GM19193 (cell line): Measurements from ENCODE around the gene DMBX1.

Experiments
- POLR2A ChIP-seq: IDR thresholded peaks from 4 replicates; pipeline ENCODE4 v1.6.1; 2011; ENCODE audit not compliant: insufficient read depth, insufficient read length; ENCODE audit errors: extremely low read depth

DMBX1 gene

DNA sequence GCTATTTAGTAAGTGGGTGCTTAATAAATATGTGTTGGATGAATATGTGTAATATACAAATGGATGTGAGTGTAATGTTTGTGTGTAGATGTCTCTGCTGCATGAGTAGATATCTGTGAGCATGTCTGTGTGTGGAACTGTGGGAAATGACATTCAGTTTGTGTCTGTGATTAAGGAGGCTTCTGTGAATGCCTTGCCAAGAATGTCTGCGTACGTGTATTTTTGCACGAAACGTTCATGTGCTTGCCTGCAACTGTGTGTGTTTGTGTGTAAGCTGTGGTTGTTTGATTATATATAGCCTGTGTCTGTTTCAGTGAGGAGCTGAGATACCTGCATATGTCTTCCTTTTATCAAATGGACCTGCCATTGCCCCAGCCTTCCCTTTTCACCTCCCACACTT lies 13.8 kb downstream of the DMBX1 start:
- TF ChIP-seq POLR2A, result no peak

DNA sequence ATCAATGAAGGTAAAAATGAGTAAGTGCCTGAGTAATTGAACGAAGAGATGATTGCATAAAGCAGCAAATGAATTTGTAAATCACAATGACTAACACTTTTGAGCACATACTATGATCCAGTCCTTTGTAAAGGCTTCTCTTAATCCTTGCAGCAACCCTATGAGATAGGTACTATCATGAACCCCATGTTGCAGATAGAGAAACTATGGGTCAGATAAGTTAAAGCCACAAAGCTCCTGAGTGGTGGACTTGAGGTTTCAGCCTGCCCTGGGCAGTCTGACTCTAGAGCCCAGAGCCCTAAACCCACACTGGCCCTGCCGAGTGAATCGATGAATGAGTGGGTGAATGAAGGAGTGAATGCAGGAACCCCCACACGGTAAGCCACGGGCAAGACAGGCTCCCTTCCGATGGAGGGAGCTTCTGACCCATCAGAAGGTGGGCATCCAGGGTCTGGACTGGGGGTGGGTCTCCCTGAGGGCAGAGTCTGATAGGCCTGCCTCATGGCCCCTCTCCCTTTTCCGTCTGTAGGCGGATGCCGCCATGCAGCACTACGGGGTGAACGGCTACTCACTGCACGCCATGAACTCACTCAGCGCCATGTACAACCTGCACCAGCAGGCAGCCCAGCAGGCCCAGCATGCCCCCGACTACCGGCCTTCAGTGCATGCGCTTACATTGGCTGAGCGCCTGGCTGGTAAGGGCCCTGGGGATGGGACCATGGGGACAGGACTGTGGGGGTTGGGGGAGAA lies 17.0 kb downstream of the DMBX1 start:
- no peak for TF ChIP-seq POLR2A

DNA sequence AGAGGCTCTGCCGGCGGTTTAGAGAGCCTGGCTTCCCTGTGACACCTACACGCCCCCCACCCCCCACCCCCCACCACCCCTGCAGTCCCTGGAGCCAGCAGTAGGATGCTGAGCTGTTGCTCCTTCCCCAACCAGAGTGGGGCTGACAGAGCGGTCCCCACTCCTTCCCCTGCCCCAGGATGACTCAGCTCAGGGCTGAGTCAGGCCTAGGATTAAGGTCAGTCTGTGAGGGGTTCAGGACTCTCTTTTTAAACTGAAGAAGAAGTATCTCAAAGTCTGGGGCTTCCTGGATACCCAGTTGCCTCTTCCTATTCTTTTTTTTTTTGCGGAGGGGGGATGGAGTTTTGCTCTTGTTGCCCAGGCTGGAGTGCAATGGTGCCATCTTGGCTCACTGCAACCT lies 19.1 kb downstream of the DMBX1 start:
- TF ChIP-seq POLR2A, result no peak

DNA sequence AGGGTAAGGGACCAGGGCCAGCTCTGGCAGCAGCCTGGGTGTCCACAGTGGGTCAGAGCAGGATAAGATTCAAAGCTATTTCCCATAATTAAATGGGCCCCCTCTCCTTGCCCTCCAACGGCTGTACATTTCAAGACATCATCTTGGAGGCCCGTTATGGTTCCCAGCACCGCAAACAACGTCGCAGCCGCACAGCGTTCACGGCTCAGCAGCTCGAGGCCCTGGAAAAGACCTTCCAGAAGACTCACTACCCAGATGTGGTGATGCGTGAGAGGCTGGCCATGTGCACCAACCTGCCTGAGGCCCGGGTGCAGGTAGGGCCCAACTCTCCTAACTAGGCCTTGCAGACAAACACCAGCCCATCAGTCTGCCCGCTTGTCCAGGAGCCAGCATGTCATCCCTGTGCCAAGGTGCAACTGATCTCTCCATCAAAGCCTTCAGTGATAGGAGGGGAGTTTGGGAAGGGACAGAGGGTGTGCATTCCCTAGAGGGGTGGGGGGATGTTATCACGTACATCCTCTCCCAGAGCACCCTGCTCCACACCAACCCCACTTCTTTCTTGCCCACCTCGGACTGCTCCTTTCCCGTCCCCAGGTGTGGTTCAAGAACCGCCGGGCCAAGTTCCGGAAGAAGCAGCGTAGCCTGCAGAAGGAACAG lies 20.8 kb downstream of the DMBX1 start:
- no peak for TF ChIP-seq POLR2A

DNA sequence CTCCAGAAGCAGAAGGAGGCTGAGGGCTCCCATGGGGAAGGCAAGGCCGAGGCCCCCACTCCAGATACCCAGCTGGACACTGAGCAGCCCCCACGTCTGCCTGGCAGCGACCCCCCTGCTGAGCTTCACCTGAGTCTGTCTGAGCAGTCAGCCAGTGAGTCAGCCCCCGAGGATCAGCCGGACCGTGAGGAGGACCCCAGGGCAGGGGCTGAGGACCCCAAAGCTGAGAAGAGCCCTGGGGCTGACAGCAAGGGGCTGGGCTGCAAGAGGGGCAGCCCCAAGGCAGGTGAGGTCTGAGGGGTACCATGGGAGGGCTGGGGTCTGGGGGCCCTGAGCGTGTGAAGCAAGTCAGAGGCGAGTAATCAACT lies 21.3 kb downstream of the DMBX1 start:
- no peak for TF ChIP-seq POLR2A

DNA sequence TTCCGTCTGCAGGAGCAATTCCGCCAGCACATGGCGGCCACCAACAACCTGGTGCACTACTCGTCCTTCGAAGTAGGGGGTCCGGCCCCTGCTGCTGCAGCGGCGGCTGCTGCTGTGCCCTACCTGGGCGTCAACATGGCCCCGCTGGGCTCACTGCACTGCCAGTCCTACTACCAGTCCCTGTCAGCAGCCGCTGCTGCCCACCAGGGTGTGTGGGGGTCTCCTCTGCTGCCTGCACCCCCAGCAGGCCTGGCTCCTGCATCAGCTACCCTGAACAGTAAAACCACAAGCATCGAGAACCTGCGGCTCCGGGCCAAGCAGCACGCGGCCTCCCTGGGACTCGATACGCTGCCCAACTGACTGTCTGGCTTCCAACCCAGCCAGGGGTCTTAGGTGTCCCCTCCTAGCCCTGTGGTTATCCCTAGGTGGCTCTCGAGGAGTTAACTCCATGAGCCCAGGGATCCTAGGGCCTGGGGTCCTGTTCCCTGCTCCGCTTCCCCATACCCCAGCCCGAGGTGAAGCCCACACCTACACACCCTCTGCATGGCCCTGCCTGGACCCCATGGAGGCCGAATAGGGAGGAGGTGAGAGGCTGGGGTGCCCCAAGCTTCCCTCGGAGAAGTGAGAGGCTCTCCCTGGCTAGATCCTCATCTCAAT lies 22.6 kb downstream of the DMBX1 start:
- no peak for TF ChIP-seq POLR2A

DNA sequence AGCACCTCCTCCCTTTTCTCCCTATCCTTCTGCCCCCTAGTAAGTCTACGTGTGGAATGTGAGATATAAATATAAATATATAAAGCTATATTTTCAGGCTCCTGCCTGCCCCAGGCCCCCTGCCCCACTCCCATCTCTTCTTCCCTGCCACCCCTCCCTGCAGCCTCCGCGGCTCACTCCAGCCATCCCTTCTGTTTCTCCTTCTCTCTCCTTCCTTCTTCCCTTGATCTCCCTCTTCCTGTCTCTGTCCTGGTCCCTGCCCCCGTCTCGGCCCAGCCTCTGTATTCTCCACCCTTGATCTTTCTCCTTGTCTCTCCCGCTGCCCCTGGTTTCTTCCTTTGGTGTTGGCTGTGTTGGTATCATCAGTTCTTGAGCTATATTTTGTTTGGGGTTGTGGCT lies 23.2 kb downstream of the DMBX1 start:
- TF ChIP-seq POLR2A, result no peak

DNA sequence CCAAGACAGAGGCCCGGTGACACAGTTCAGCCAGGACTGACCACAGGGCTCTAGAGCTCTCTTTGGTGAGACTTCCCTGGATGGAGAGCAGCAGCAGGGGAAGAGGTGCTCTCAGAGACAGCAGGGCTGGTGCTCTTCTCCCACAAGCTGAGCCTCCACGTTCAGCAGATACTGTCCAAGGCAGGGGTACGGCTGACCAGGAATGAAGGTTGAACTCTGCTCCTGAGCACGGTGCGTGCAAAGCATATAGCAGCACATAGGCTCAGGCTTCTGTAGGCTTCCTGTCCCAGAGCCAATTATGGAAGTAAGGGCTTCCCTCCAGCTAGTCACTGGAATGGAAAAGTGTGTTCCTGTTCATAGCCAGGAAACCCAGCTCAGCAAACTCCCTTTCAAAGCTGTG lies 23.9 kb downstream of the DMBX1 start:
- TF ChIP-seq POLR2A, result no peak

DNA sequence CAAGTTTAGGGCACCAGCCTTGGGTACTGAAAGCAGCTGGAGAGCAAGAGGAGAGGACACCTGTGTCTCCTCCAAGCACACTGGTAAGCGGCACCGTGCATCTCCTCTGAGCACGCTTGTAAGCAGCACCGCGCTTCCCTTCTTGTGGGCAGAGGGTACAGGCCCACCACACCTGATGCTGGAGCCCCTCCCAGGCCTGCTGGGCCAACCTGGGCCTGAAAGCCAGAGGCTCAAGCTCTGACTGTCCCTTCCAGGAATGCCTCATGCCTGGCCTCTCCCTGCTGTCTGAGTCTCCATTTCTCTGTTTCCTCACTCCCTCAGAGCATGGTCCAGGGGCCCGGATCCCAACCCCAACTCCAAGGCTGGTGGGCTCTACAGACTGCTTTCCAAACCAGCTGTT lies 25.9 kb downstream of the DMBX1 start:
- no peak for TF ChIP-seq POLR2A

DNA sequence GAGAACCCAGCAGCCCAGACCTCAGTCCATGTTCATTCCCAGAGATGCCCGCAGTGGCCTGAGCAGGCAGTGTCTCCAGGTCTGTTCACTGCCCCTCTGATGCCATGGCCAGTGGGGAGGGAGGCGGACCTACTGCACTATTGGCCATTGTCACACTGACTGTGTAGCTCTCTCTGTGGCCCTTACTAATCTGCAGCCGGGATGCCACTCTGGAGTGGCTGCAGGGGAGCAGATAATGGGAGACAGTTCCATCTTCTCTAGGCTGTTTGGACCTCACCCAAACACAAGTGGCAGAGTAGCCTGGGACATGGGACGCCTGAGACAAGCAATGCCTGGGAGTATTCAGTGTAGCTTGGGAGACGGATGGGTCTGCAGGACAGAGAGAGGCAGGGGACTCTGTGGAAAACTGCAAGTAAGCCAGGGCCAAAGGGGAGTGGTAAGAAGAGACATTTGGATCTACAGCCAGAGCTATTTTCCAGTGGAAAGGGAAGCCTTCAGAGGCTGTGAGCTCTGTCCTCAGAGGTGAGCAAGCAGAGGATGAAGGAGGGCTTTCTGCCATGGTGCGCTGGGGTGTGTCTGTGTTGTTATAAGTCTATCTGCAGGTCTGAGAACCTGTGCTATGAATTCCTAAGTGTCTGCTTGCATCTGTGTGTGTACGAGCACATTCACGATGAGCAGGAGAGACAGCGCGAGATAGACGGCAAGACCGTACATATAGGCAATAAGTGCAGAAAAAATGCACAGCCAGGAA lies 26.7 kb downstream of the DMBX1 start:
- TF ChIP-seq POLR2A, result no peak

DNA sequence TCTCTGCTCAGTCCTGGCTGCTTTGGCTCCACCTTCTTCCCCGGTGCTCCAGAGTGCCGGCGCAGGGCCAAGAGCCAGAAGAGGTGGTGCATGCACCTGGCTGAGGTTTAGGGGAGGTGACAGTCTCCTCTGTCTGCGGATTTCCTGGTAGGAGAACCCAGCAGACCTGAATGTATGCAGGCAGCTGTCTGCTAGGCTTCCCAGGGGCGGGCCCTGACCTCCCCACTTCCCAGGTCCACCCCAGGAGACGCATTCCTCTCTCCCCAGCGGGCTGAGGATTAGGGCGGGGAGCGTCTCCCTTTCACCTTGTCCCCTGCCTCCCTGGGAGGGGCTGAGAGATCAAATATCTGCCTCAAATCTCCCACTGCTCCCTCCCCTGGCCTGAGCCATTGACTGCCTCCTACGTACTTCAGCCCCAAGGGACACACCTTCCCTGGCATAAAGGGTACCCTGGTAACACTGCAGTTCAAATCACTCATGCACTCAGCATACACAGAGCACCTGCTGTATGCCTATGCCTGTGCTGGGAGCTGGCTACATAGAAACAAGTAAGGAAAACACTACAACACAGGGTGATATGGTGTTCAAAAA lies 27.5 kb downstream of the DMBX1 start:
- TF ChIP-seq POLR2A, result no peak

DNA sequence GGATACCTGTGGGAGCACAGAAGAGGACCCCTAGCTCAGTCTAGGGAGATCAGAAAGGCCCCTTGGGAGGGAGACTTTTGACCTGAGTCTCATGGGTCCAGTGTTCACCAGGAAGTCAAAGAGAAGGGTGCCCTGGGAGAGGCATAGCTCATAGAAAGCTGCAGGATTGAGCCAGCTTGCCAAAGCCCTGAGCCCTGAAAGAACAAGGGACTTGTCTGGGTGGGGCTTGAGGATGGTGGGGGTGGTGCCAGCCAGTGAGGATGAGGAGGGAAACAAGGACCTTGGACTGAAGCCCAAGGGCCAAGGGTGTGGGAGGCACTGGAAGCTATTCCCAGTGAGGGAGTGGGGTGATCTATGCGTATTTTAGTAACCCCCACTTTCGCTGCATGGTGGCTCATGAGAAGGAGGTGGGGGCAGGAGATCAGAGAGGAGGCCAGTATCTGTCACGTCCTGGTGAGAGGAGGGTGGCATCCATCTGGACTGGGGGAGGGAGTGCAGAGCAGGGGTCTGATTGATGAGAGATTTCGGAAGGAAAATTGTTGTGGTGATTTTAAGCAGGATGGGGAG lies 28.4 kb downstream of the DMBX1 start:
- TF ChIP-seq POLR2A, result no peak

DNA sequence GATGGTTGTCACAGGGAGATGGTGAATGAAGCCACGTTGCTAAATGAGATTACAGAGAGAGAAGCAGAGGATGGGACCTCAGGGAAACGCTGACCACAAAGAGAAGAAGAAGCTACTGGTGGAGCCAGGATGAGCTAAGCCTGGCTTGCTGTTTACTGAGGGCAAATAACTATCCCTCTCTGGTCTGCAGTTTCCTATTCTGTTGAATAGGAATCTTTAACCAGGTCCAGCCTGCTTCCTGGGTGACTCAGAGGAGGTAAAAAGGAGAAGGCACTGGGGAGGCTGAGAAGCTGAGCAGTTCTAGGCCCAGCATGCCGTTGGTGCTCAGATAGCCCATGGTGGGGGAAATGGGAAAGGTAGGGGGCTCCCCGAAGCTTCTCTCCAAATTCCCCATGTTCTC lies 29.6 kb downstream of the DMBX1 start:
- no peak for TF ChIP-seq POLR2A

DNA sequence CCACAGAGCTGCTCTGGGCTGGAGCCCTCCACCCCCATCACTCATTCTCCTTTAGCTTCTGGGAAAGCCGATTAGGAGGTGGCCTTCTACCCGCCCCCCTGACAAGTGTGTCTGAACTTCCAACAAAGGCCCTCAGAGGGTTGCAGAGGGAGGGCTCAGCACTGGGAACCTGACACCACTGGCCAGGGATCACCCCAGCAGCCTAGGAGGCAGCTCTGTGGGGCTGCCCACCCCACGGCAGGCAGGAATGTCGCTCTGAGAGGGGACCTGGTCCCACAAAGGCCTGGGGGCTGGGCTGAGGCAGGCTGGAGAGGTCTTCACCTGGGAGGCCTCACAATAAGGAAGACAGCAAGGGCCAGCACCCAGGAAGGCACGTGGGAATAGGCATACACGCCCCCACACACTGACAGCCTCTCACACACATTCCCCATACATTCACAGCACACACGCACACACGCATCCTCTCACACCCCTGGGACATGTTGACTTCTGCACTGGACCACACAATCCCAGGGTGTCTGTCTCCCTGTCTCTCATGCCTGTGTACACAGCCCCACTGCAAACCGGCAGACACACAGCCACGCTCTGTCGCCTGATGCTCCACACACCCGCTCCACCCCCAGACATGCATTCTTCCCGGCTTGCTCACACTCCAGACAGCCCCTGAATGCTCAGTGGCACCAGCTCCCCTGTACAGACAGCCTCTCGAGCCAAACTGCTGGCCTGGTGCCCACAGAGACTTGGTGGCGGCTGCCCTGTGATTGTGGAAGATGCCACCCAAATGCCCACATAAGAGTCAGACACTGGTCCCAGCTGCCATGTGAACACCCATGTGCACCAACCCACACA lies 30.7 kb downstream of the DMBX1 start:
- no peak for TF ChIP-seq POLR2A
